ENCODE results near the gene RABL2B. TPM values are rescaled to one million over a fixed set of nuclear protein-coding genes. Genes with fewer than 3 reads are reported as not detected.

Gene RABL2B
- total and polyA plus RNA-seq, 2 donors (not counting 3 experiments of a cell fraction or from before 2014, with no cell fraction given) = 26.7 to 39.8 TPM

- no peaks in the 10 kb centered on the region for H3K9me1 ChIP-seq (replicated peaks; ENCODE audit: control insufficient read depth, extremely low read depth, insufficient read depth, low read length)
- ChIA-PET CTCF (no interaction called here), POLR2A (no interaction called here)
- H3K27ac ChIP-seq (ENCODE audit: insufficient read depth, low read depth, low read length) = no peak overlapping the region
- no peak overlapping the region for H3K4me2 ChIP-seq (ENCODE audit: insufficient read depth, low read length)
- TSS peak; percentile 41 for BruUV-seq (replicated peaks)
- H3K4me1 ChIP-seq (ENCODE audit: control insufficient read depth, extremely low read depth, insufficient read depth, low read length) = no peaks in the 10 kb centered on the region
- dilution Hi-C loops (cut with MboI; ENCODE audit: extremely low pct_ligation_motif_present, low sequenced_read_pairs) (no loop called here), intact Hi-C loops (cut with micrococcal nuclease) (no loop called here)
- H3K4me3 ChIP-seq (replicated peaks in 1 of 3; ENCODE audit: insufficient read depth in 1 of 3, low read depth in 1 of 3, low read length in 3 of 3) = no peak overlapping the region
- peaks cover 7 to 26% of the 10 kb centered on the region in 2 experiments for H3K36me3 ChIP-seq (ENCODE audit: control insufficient read depth in 2 of 2, extremely low read depth in 1 of 2, insufficient read depth in 2 of 2, low read length in 2 of 2)
- H3K79me2 ChIP-seq (ENCODE audit: control insufficient read depth, insufficient read depth, low read length) = peaks cover 12% of the 10 kb centered on the region
- H3K9me3 ChIP-seq (replicated peaks; ENCODE audit: control insufficient read depth, insufficient read depth, low read length) = no peaks in the 10 kb centered on the region
- H3K9ac ChIP-seq (replicated peaks; ENCODE audit: extremely low read depth, insufficient read depth, low read length) = no peak overlapping the region
- no peak for DNase-seq (ENCODE audit: low read depth, low spot score)
- H3K27me3 ChIP-seq (ENCODE audit: control insufficient read depth in 2 of 2, insufficient read depth in 2 of 2, low read length in 2 of 2) = no peaks in the 10 kb centered on the region
- no peaks in the 10 kb centered on the region for H4K20me1 ChIP-seq (replicated peaks; ENCODE audit: control insufficient read depth, extremely low read depth, insufficient read depth, low read length)
- FAIRE-seq = no peak
- H2AFZ ChIP-seq (ENCODE audit: low read depth, low read length) = no peak overlapping the region
- TF ChIP-seq JUN (IDR thresholded peaks at IDR 0.05; ENCODE audit: borderline replicate concordance, insufficient read depth, insufficient read length, low read depth) (no peak), GATA2 (IDR thresholded peaks at IDR 0.05; ENCODE audit: insufficient read depth, insufficient read length, low read depth, low read length) (no peak), MAX (IDR thresholded peaks at IDR 0.05; ENCODE audit: insufficient read depth, insufficient read length) (no peak), MYC (IDR thresholded peaks at IDR 0.05; ENCODE audit: low read depth, low read length) (no peak), FOS (IDR thresholded peaks at IDR 0.05; ENCODE audit: borderline replicate concordance, insufficient read depth, low read length) (no peak), CTCF (IDR thresholded peaks at IDR 0.05; ENCODE audit: extremely low read depth in 1 of 2, insufficient read depth in 1 of 2, low read depth in 1 of 2, low read length in 2 of 2) (no peak), POLR2A (IDR thresholded peaks at IDR 0.05; ENCODE audit: low read depth, low read length) (no peak), EZH2 (IDR thresholded peaks at IDR 0.05; ENCODE audit: borderline replicate concordance, low read depth, low read length, severe bottlenecking) (no peak), POLR2AphosphoS5 (IDR thresholded peaks at IDR 0.05; ENCODE audit: insufficient read depth, low read depth, low read length) (no peak)
These were observed 50.8 kb downstream of the RABL2B start for GRCh38 chr22:50732681-50733080.
